ENCODE data around the gene AP1M2.

AP1M2 gene

DNA sequence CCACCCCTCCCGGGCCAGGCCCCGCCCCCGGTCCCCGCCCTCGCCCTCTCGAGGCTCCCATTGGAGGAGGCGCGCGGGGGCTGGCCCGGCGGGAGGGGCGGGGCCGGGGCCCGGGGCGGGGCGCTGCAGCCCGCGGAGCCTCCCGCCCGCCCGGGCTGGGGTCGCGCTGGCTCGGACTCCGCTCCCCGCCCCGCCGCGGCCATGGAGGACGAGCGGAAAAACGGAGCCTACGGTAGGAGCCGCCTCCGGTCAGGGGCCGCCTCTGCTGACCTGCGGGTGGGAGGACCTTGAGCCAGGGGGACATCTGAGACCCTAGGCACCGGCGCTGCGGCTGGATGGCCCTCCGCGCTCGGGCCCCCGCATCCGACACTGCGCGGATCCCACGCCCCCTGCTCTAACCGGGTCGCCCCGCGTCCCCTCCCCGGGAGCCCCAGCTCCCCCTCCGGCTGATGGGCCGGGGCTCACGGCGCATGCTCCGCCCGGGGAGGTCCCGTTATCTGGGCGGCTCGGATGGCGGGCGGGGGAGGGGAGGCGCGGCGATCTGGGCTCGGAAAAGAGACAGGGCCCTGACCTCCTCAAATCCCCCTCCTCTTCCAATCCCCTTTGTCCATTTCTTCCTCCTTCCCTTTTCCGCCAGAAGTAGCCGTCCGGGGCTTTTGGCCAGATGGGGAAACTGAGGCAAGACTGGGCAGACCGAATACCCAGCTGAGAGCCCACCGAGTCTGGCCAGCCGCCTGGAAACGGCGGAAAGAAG, 15.4 kb upstream of the AP1M2 start:
- no peaks in the 10 kb centered on the region for H3K27me3 ChIP-seq (replicated peaks; ENCODE audit: control insufficient read depth, insufficient read depth, low read length, poor library complexity, severe bottlenecking)
- H3K36me3 ChIP-seq (ENCODE audit: control insufficient read depth, insufficient read depth, low read length) = no peaks in the 10 kb centered on the region
- no peaks in the 10 kb centered on the region for H3K9me3 ChIP-seq (ENCODE audit: control insufficient read depth, low read length)
- peak; percentile 75 to 82 (median 81) for DNase-seq
- peak overlapping the region; percentile 82 for H3K4me3 ChIP-seq (ENCODE audit: insufficient read depth, low read depth, low read length, poor library complexity, severe bottlenecking)
- H3K27ac ChIP-seq (ENCODE audit: insufficient read depth, low read length, poor library complexity, severe bottlenecking) = peak overlapping the region; percentile 99
- H3K4me1 ChIP-seq (ENCODE audit: control insufficient read depth, insufficient read depth, low read length, poor library complexity, severe bottlenecking) = peaks cover 16% of the 10 kb centered on the region

DNA sequence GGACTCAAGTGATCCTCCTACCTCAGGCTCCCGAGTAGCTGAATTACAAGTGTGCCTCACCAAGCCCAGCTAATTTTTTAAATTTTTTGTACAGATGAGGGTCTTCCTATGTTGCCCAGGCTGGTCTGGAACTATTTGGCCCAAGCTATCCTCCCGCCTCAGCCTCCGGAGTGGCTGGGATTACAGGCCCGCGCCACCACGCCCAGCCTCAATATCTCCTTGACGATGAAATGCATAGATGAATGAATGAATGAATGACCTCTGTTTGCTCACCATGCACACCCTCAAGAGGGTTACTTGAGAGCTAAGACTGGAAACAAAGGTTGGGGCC, 14.9 kb upstream of the AP1M2 start:
- Histone ChIP-seq H3K4me1 (ENCODE audit: control insufficient read depth, insufficient read depth, low read length, poor library complexity, severe bottlenecking) (peaks cover 18% of the 10 kb centered on the region), H3K4me3 (ENCODE audit: insufficient read depth, low read depth, low read length, poor library complexity, severe bottlenecking) (no peak overlapping the region), H3K36me3 (ENCODE audit: control insufficient read depth, insufficient read depth, low read length) (no peaks in the 10 kb centered on the region), H3K27ac (ENCODE audit: insufficient read depth, low read length, poor library complexity, severe bottlenecking) (peak overlapping the region; percentile 99), H3K27me3 (replicated peaks; ENCODE audit: control insufficient read depth, insufficient read depth, low read length, poor library complexity, severe bottlenecking) (no peaks in the 10 kb centered on the region), H3K9me3 (ENCODE audit: control insufficient read depth, low read length) (no peaks in the 10 kb centered on the region)
- no peak for DNase-seq

DNA sequence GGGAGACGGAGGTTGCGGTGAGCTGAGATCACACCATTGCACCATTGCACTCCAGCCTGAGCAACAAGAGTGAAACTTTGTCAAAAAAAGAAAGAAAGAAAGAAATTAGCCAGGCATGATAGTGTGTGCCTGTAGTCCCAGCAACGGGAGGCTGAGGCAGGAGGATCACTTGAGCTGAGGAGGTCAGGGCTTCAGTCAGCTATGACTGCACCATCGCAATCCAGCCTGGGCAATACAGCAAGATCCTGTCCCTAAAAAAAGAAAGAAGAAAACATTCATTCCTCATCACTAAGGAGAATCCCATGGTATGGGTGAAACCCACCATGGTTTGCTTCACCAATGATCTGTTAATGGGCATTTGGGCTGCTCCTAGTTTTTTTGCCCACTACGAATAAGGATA, 13.0 kb upstream of the AP1M2 start:
- no peaks in the 10 kb centered on the region for H3K36me3 ChIP-seq (ENCODE audit: control insufficient read depth, insufficient read depth, low read length)
- no peak for DNase-seq
- no peaks in the 10 kb centered on the region for H3K27me3 ChIP-seq (replicated peaks; ENCODE audit: control insufficient read depth, insufficient read depth, low read length, poor library complexity, severe bottlenecking)
- no peak overlapping the region for H3K27ac ChIP-seq (ENCODE audit: insufficient read depth, low read length, poor library complexity, severe bottlenecking)
- no peaks in the 10 kb centered on the region for H3K9me3 ChIP-seq (ENCODE audit: control insufficient read depth, low read length)
- H3K4me3 ChIP-seq (ENCODE audit: insufficient read depth, low read depth, low read length, poor library complexity, severe bottlenecking) = no peak overlapping the region
- peaks cover 28% of the 10 kb centered on the region for H3K4me1 ChIP-seq (ENCODE audit: control insufficient read depth, insufficient read depth, low read length, poor library complexity, severe bottlenecking)

DNA sequence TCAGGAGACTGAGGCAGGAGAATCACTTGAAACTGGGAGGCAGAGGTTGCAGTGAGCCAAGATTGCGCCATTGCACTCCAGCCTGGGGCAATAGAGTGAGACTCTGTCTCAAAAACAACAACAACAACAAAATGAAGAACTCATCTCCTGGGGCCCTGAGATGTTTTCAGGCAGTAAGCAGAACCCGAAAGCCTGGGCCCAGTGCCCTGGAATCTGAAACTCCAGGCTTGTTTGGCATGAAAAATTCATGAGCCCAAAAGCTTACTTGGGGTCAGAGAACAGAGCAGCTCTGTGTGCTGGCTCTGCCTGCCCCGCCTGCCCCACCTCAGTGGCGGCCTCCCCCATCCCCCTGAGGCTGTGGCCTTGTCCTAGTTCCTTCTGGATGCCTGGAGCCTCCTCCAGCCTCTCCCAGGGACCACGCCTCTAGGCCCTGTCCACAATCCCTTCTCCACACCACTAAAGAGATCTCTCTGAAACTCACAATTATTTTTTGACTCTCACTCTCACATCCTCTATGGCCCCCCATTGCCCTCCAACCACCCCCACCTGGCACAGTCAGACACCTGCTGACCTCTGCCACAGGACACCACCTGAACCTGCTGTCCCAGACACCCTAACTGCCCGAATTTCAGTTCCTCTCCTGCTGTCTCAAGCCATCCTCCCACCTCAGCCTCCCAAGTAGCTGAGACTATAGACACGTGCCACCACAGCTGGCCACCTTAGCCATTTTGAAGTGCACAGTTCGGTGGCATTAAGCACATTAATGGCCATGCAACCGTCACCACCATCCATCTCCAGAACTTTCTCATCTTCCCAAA, 6.9 kb upstream of the AP1M2 start:
- no peaks in the 10 kb centered on the region for H3K9me3 ChIP-seq (ENCODE audit: control insufficient read depth, low read length)
- H3K4me3 ChIP-seq (ENCODE audit: insufficient read depth, low read depth, low read length, poor library complexity, severe bottlenecking) = no peak overlapping the region
- no peaks in the 10 kb centered on the region for H3K36me3 ChIP-seq (ENCODE audit: control insufficient read depth, insufficient read depth, low read length)
- H3K4me1 ChIP-seq (ENCODE audit: control insufficient read depth, insufficient read depth, low read length, poor library complexity, severe bottlenecking) = peaks cover 12% of the 10 kb centered on the region
- no peak for DNase-seq
- H3K27ac ChIP-seq (ENCODE audit: insufficient read depth, low read length, poor library complexity, severe bottlenecking) = no peak overlapping the region
- no peaks in the 10 kb centered on the region for H3K27me3 ChIP-seq (replicated peaks; ENCODE audit: control insufficient read depth, insufficient read depth, low read length, poor library complexity, severe bottlenecking)

DNA sequence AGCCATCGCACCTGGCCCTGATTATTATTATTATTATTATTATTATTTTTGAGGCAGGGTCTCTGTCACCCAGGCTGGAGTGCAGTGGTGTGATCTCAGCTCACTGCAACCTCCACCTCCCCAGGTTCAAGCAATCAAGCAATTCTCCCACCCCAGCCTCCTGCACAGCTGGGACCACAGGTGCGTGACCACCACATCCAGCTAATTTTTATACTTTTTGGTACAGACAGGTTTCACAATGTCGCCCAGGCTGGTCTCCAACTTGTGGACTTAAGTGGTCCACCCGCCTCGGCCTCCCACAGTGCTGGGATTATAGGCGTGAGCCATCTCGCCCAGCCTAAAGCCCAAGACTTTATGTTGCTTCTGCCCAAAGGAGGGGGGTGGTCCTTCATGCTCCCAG, 6.0 kb upstream of the AP1M2 start:
- Histone ChIP-seq H3K27me3 (replicated peaks; ENCODE audit: control insufficient read depth, insufficient read depth, low read length, poor library complexity, severe bottlenecking) (no peaks in the 10 kb centered on the region), H3K36me3 (ENCODE audit: control insufficient read depth, insufficient read depth, low read length) (no peaks in the 10 kb centered on the region), H3K9me3 (ENCODE audit: control insufficient read depth, low read length) (no peaks in the 10 kb centered on the region), H3K4me3 (ENCODE audit: insufficient read depth, low read depth, low read length, poor library complexity, severe bottlenecking) (no peak overlapping the region), H3K27ac (ENCODE audit: insufficient read depth, low read length, poor library complexity, severe bottlenecking) (no peak overlapping the region), H3K4me1 (ENCODE audit: control insufficient read depth, insufficient read depth, low read length, poor library complexity, severe bottlenecking) (peaks cover 12% of the 10 kb centered on the region)
- DNase-seq = no peak

DNA sequence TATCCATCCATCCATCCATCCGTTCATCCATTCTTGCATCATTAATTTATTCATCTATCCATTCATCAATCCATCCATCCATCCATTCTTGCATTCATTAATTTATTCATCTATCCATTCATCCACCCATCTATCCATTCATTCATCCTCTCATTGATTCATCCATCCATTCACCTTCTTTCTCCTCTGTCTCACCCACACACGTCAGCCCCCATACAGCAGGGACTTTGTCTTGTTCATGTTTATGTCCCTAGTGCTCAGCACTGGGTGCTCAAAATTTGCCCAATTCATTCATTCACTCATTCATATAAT, 683 bp upstream of the AP1M2 start:
- no peaks in the 10 kb centered on the region for H3K36me3 ChIP-seq (ENCODE audit: control insufficient read depth, insufficient read depth, low read length)
- no peak overlapping the region for H3K4me3 ChIP-seq (ENCODE audit: insufficient read depth, low read depth, low read length, poor library complexity, severe bottlenecking)
- H3K9me3 ChIP-seq (ENCODE audit: control insufficient read depth, low read length) = no peaks in the 10 kb centered on the region
- H3K27me3 ChIP-seq (replicated peaks; ENCODE audit: control insufficient read depth, insufficient read depth, low read length, poor library complexity, severe bottlenecking) = no peaks in the 10 kb centered on the region
- DNase-seq = no peak
- no peak overlapping the region for H3K27ac ChIP-seq (ENCODE audit: insufficient read depth, low read length, poor library complexity, severe bottlenecking)
- H3K4me1 ChIP-seq (ENCODE audit: control insufficient read depth, insufficient read depth, low read length, poor library complexity, severe bottlenecking) = no peaks in the 10 kb centered on the region

DNA sequence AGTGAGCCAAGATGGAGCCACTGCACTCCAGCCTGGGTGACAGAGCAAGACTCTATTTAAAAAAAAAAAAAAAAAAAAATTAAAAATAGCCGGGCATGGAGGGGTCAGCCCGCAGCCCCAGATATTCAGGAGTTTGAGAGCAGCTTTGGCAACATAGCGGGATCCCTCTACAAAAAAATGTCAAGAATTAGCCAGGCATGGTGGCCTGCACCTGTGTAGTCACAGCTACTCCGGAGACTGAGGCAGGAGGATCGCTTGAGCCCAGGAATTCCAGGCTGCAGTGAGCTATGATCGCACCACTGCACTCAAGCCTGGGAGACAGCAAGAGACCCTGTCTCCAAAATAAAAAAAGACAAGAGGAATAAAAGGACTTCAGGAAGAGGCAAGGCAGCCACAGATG, 716 bp downstream of the AP1M2 start:
- Histone ChIP-seq H3K27me3 (replicated peaks; ENCODE audit: control insufficient read depth, insufficient read depth, low read length, poor library complexity, severe bottlenecking) (no peaks in the 10 kb centered on the region), H3K4me1 (ENCODE audit: control insufficient read depth, insufficient read depth, low read length, poor library complexity, severe bottlenecking) (no peaks in the 10 kb centered on the region), H3K4me3 (ENCODE audit: insufficient read depth, low read depth, low read length, poor library complexity, severe bottlenecking) (no peak overlapping the region), H3K27ac (ENCODE audit: insufficient read depth, low read length, poor library complexity, severe bottlenecking) (no peak overlapping the region), H3K36me3 (ENCODE audit: control insufficient read depth, insufficient read depth, low read length) (no peaks in the 10 kb centered on the region), H3K9me3 (ENCODE audit: control insufficient read depth, low read length) (no peaks in the 10 kb centered on the region)
- DNase-seq = no peak

DNA sequence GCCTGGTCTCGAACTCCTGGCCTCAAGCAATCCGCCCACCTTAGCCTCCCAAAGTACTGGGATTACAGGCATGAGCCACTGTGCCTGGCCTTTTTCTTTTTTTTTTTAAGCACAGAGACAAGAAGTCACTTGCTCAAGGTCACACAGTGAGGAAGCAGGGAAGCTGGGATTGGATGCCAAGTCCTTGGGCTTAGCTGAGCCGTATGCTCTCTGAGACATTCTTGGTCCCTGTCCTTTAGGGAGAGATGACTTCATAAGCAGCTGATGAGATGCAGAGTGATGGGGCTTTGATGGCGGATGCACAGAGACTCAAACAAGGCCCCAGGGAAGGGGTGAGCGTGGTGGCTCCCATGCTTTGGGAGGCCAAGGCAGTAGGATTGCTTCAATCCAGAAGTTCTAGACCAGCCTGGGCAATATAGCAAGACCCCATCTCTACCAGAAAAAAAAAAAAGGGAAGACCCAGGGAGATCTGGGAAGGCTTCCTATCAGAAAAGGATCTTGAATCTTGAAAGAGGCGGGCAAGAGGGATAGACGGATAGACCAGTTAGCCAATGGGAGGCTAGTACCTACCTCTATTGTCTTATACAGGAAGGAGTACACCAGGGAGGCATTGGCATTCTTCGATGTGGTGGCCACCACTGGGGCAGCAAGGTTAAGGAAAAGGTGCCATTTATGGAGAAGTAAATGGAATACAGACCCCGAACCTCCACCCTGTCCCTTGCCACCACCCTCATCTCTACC, 3.9 kb downstream of the AP1M2 start:
- DNase-seq = no peak
- no peaks in the 10 kb centered on the region for H3K4me1 ChIP-seq (ENCODE audit: control insufficient read depth, insufficient read depth, low read length, poor library complexity, severe bottlenecking)
- H3K9me3 ChIP-seq (ENCODE audit: control insufficient read depth, low read length) = no peaks in the 10 kb centered on the region
- no peaks in the 10 kb centered on the region for H3K36me3 ChIP-seq (ENCODE audit: control insufficient read depth, insufficient read depth, low read length)
- H3K4me3 ChIP-seq (ENCODE audit: insufficient read depth, low read depth, low read length, poor library complexity, severe bottlenecking) = no peak overlapping the region
- no peak overlapping the region for H3K27ac ChIP-seq (ENCODE audit: insufficient read depth, low read length, poor library complexity, severe bottlenecking)
- H3K27me3 ChIP-seq (replicated peaks; ENCODE audit: control insufficient read depth, insufficient read depth, low read length, poor library complexity, severe bottlenecking) = no peaks in the 10 kb centered on the region

DNA sequence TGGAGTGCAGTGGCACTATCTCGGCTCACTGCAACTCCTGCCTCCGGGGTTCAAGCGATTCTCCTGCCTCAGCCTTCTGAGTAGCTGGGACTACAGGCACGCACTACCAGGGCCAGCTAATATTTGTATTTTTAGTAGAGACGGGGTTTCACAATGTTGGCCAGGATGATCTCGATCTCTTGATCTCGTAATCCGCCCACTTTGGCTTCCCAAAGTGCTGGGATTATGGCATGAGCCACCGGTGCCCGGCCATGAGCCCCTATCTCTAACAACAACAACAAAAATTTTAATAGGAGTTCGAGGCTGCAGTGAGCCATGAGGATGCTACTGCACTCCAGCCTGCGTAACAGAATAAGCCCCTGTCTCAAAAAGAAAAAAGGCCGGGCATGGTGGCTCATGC, 5.0 kb downstream of the AP1M2 start:
- H3K4me3 ChIP-seq (ENCODE audit: insufficient read depth, low read depth, low read length, poor library complexity, severe bottlenecking) = no peak overlapping the region
- H3K27ac ChIP-seq (ENCODE audit: insufficient read depth, low read length, poor library complexity, severe bottlenecking) = no peak overlapping the region
- no peaks in the 10 kb centered on the region for H3K27me3 ChIP-seq (replicated peaks; ENCODE audit: control insufficient read depth, insufficient read depth, low read length, poor library complexity, severe bottlenecking)
- no peaks in the 10 kb centered on the region for H3K9me3 ChIP-seq (ENCODE audit: control insufficient read depth, low read length)
- no peaks in the 10 kb centered on the region for H3K4me1 ChIP-seq (ENCODE audit: control insufficient read depth, insufficient read depth, low read length, poor library complexity, severe bottlenecking)
- H3K36me3 ChIP-seq (ENCODE audit: control insufficient read depth, insufficient read depth, low read length) = no peaks in the 10 kb centered on the region
- DNase-seq = no peak
